HG03439 (cell line): ENCODE data around the gene GSDMA.
A peak's percentile ranks its signal among the peaks of the same experiment; 100 is the strongest.
"Not testable (repeated sequence)": the region's sequence is repeated elsewhere in the genome, so short reads cannot be mapped to it uniquely, and the experiment has no call there.

Experiments
- ATAC-seq: cut with Tn5 transposase; IDR thresholded peaks from one replicate; pipeline ENCODE4 v1.9.1; 2021; ENCODE audit warnings: mild to moderate bottlenecking, moderate library complexity; ENCODE audit not compliant: unreplicated experiment

GSDMA gene

GRCh38 chr17:39929646-39930407 is 33.0 kb upstream of the GSDMA start:
- no peak for ATAC-seq

- no peak for ATAC-seq
Observed at GRCh38 chr17:39933912-39934311, 28.9 kb upstream of the GSDMA start.

GRCh38 chr17:39934324-39934723 is 28.5 kb upstream of the GSDMA start:
- ATAC-seq = no peak

- no peak for ATAC-seq
Observed at GRCh38 chr17:39935909-39936308, 26.9 kb upstream of the GSDMA start.

DNA sequence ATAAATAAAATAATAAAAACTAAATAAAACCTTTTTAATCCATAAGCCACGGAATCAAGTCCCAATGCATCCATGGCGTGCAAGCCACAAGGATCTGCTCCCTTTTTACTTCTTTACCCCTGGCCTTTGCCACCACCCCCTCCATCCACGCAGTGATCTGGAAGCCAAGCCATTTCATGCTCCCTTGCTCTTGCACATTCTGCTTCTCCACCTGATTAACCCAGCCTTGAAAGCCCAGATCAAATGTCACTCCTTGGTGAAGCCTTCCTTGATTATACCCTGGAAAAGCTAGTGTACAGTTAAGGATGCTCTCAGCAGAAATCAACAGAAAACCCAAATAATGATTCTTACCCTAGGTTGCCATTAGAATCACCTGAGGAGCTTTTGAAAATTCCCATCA is 25.4 kb upstream of the GSDMA start:
- no peak for ATAC-seq

- ATAC-seq = no peak
Observed at GRCh38 chr17:39938140-39938869, 24.5 kb upstream of the GSDMA start.

- no peak for ATAC-seq
Observed at GRCh38 chr17:39939106-39939505, 23.7 kb upstream of the GSDMA start.

- no peak for ATAC-seq
Observed at GRCh38 chr17:39939588-39940419, 23.0 kb upstream of the GSDMA start.

GRCh38 chr17:39943702-39944392 is 19.0 kb upstream of the GSDMA start:
- ATAC-seq = no peak

GRCh38 chr17:39944393-39944711 is 18.5 kb upstream of the GSDMA start:
- no peak for ATAC-seq

- ATAC-seq = no peak
Observed at GRCh38 chr17:39946551-39947330, 16.1 kb upstream of the GSDMA start.

DNA sequence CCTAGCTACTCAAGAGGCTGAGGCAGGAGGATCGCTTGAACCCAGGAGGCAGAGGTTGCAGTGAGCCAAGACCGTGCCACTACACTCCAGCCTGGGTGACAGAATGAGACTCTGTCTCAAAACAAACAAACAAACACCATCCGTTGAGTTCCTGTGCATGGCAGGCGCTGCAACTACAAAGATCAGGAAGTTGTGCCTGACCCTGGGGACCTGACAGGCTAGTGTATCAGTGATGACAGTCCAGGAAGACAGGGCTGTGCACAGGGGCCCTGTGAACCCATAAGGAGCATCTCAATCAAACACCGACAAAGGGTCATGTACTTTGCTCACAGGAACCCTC is 14.3 kb upstream of the GSDMA start:
- not testable (repeated sequence) for ATAC-seq

DNA sequence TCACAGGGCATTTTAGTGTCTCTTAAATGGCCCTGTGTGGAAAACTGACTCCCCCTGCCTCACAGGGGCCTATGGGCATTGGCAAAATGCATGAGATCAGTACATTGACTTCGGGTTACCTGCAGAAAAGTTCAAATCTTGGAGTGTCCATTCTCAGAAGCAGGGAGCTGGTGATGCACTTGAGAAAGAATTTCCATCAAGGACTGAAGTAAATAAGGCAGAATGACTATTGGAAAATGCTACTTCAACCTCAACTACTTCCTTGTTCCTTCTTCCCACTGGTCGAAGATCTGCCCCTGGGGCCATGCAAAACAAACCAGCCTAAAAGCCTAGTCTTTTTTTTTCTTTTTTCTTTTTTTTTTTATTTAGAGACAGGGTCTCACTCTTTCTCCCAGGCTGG is 13.8 kb upstream of the GSDMA start:
- no peak for ATAC-seq

DNA sequence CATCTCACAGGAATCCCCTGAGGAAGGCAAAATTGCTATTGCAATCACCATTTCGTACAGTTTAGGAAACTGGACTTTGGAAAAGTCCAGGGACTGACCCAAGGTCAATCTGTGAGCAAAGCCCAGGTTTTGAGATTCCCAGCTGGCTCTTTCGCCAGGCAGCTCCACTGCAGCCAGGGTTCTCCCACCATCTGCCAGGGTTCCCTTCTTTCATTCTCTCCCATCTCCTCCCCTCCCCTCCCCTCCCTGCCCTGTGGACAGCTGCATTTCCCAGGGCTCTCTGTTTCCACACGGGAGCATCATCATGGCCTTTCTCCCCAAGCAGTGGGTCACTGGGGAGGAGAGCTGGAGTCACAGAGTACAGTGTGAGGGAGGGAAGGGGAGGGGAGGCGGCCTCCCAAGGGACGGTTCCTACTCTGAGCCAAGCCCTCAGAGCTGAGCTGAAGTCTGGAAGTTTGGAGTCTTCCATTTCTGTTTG is 11.9 kb upstream of the GSDMA start:
- no peak for ATAC-seq

DNA sequence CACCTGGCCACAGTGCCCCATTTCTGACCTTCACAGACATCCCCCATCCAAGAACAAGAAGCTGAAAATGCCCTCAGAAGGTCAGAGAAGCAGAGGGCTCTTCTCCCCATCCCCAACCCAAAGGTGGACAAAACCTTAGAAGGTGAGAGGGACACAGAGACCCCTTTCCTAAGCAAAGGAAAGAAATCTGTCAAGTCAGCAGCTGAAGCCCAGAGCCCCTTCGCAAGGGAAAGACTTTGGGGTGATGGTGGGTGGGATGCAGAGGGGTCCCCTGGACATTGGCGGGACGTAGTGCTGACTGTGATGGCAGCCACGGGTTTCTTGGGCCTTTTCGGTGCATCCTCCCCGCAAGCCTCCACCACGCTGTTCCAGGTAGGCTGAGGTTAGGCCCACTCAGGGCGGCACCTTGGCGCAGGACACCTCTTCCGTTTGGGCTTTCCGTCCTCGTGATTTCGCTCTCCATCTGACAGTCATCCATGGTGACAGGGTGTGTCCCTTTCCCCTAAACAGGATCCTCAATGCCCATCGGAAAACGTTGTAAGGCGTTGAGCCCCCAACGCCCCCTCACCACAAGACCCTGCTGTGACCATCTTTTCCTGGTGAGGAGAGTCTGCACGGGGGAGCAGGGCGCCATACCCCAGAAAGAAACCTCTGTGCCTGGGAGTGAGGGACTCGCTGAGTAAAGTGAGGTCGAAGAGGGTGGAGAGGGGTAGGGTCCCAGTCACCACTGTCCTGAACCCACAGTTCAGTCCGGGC is 10.7 kb upstream of the GSDMA start:
- peak; percentile 24 for ATAC-seq

- ATAC-seq = peak; percentile 76
Observed at GRCh38 chr17:39952680-39953470, 9.9 kb upstream of the GSDMA start.

- ATAC-seq = no peak
Observed at GRCh38 chr17:39953471-39953888, 9.3 kb upstream of the GSDMA start.

DNA sequence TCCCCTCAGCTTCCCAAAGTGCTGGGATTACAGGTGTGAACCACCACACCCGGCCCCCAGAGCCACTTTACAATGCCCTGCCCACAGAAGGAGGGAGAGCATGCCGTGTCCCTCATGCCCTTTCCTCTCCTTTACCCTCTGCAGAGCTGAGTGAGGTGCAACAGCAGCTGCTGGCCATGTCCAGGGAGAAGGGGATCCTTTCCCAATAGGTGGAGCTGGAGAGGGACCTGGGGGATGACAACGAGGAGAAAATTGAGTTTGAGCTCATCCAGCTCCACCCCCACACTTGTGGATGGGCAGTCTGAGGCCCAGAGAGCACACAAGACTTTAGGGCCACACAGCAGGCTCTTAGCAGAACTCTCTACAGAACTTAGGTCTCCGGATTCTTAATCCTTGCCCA is 7.9 kb upstream of the GSDMA start:
- ATAC-seq = no peak

DNA sequence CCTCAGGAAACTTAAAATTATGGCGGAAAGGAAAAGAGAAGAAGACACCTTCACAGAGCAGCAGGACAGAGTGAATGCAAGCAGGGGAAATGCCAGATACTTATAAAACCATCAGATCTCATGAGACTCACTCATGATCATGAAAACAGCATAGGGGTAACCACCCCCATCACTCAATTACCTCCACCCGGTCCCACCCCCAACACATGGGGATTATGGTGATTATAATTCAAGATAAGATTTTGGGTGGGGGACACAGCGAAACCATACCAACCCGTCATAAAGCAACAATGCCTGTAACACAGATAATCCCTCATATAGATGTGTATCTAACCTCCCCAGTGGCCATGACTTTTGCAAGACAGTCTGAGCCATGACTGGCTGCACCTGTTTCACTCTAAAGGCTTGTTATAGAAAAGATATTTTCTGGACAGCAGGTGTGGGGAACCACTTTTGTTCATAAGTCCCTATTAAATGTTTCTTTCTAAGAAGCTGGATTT is 7.0 kb upstream of the GSDMA start:
- ATAC-seq = no peak
